ENCODE measurements around the gene SLC25A31.
A peak's percentile ranks its signal among the peaks of the same experiment; 100 is the strongest.

The SLC25A31 gene

DNA sequence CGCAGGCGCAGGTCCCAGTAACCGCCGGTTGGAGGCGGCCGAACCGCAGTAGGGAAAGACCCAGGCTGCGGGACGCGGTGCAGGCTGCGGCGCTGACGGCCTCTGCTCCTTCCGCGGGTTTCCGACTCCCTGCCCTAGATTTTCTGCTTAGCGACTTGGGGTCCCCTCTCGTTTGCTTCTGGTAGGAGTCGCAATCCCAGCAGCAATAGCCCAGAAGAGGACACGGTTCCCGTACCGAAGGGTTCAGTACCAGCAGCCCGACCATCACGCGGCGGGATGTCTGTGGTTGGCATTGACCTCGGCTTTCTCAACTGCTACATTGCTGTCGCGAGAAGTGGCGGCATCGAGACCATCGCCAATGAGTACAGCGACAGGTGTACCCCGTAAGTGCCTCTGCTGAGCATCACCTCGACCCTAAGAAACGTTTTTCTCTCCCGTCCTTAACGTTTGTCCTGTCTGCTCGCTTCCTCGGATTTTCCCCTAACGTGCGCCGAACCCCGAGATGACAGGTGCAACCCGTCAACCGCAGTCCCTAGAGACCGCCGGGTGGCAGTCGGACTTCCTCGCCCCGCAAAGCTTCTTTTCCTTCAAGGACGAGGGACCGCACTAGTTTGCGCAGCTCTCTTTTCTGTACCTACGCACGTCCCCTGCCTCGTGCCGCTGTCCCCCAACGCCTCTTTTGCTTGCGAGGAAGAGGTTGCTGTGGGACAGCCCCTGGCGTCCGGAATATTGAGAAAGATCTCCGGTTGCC is 52.2 kb downstream of the SLC25A31 start, which contains the start of gene HSPA4L:
HSPA4L (plus strand) TSS at position 48 of the 751 bp plus-strand sequence; CDS start at position 277, 229 bp downstream.
- TF ChIP-seq CTCF (IDR thresholded peaks at IDR 0.05) = peak; percentile 39 to 42
- Histone ChIP-seq H3K4me1 (peaks cover 0 to 10% (median 4%) of the 10 kb centered on the region in 4 donors), H3K9me3 (no peaks in the 10 kb centered on the region), H3K4me3 (peak within 1 kb of the TSS; percentile 69 to 83), H3K27me3 (no peaks in the 10 kb centered on the region), H3K27ac (peak within 1 kb of the TSS; percentile 86 to 87), H3K36me3 (no peaks in the 10 kb centered on the region)
- DNase-seq = peak; percentile 41 to 85
- intact Hi-C loops (cut with DNase I; ENCODE audit: low total_unique reads) = loop anchor here (10.0 kb wide), 1 partner anchor 182 kb away; the partner anchor contains the start of genes ABHD18 and MFSD8

DNA sequence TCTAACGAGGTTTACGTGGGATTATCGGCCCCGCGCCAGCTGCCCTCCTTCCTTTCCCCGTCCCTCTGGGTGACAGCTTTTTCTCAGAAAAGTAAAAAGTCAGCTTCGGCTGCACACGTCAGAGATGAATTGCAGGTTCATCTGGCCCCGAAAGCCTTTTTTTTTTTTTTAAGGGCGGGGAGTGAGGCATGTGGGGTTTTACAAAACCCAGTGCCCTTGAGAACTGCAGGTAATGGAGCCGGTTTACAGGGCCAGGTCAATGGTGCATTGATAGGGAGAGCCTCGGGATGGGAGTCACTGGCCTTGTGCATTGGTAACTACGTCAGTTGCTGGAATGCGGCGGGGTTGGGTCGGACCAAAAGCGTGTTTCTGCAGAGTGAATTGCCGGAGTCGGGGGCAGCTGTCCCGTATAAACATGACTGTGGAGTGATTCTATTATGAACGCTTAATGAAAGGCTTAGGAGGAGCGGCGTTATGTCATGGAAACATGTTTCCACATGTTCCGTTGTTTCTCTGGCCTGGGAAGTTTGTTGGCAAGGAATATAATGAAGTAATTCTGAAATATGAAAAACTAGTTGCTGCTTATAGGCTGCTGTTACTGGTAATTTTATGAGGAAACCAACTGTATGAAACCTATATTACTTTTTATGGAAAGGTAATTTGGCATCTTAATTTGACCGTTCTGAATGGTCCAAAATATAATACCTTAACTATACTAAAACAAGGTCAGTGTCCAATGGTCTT is 53.0 kb downstream of the SLC25A31 start:
- no peaks in the 10 kb centered on the region for H3K27me3 ChIP-seq
- intact Hi-C loops (cut with DNase I; ENCODE audit: low total_unique reads) = loop anchor here (10.0 kb wide), 1 partner anchor 182 kb away; the partner anchor contains the start of genes ABHD18 and MFSD8
- H3K4me1 ChIP-seq = peaks cover 0 to 10% (median 4%) of the 10 kb centered on the region in 4 donors
- no peaks in the 10 kb centered on the region for H3K9me3 ChIP-seq
- H3K27ac ChIP-seq = peak overlapping the region; percentile 86 to 87
- H3K36me3 ChIP-seq = no peaks in the 10 kb centered on the region
- DNase-seq = peak; percentile 70 to 88
- peak overlapping the region; percentile 69 to 83 for H3K4me3 ChIP-seq
- no peak for TF ChIP-seq CTCF (IDR thresholded peaks at IDR 0.05)

DNA sequence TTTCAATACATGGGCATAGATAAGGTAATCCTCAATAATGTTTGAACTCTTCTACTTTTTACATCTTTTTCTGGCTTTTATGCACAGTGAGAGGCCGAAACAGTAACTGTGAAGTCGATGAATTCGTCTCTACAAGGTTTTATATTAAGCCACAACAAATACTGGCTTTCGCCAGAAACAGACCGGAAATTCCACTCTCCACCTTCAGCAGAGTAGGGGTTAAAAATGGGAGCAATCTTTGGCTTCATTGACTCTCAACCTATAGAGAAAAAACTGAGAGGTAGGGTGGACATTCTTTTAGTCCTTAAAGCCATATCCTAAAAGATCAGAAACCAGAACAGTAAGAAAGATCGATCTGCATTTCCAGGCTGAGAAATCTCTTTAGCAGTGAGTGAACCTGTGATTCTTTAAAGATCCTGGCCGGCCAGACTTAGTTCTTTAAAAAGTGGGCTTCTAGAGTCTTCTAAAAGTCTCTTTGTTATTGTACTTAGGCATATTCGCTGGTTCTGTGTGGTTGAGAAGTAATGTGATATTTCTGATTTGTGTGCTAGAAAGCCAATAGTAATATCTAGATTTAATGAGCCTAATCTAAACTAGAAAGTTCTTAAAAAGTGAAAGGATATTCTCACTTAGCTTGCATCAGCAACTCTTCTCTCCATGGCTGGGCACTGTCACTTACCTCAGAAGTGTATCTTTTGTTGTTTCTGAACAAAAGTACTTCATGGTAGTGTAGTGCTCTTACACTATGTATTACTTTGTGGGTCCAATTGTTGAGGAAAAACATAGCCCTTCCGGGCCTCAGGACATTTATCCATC is 54.0 kb downstream of the SLC25A31 start:
- H3K4me1 ChIP-seq = peaks cover 0 to 10% (median 4%) of the 10 kb centered on the region in 4 donors
- no peak for DNase-seq
- H3K36me3 ChIP-seq = no peaks in the 10 kb centered on the region
- H3K4me3 ChIP-seq = peak overlapping the region; percentile 69 to 83
- intact Hi-C loops (cut with DNase I; ENCODE audit: low total_unique reads) = loop anchor here (10.0 kb wide), 1 partner anchor 181 kb away; the partner anchor contains the start of genes ABHD18 and MFSD8
- peak overlapping the region; percentile 86 to 87 for H3K27ac ChIP-seq
- H3K9me3 ChIP-seq = no peaks in the 10 kb centered on the region
- TF ChIP-seq CTCF (IDR thresholded peaks at IDR 0.05) = no peak
- H3K27me3 ChIP-seq = no peaks in the 10 kb centered on the region

GRCh38 chr4:127788517-127788916 is 58.3 kb downstream of the SLC25A31 start:
- no peaks in the 10 kb centered on the region for H3K36me3 ChIP-seq
- DNase-seq = no peak
- H3K27ac ChIP-seq = no peak overlapping the region
- intact Hi-C loops (cut with DNase I; ENCODE audit: low total_unique reads) = loop anchor here (5.0 to 10.0 kb wide), 2 partner anchors 94 to 176 kb away; partner anchors contain the start of genes ABHD18, MFSD8 and PLK4
- no peaks in the 10 kb centered on the region for H3K9me3 ChIP-seq
- TF ChIP-seq CTCF (IDR thresholded peaks at IDR 0.05) = no peak
- H3K27me3 ChIP-seq = no peaks in the 10 kb centered on the region
- peaks cover 0 to 10% (median 0%) of the 10 kb centered on the region in 4 donors for H3K4me1 ChIP-seq
- no peak overlapping the region for H3K4me3 ChIP-seq

DNA sequence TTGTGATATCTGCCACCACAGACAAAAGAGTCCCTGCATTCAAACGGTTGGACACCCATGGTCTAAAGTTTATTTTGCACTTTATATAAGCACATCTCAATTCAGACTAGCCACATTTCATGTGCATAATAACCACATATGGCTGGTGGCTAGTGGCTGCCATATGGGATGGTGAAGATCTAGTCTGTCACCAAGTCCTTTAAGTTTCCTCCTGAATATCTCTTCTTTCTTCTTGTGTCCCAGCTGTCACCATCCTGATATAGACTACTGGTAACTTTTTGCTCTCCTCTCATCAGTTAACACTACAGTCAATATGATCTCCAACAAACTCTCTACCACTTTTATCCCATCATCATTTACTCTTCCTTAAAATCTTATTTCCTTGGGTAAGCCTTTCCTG is 61.2 kb downstream of the SLC25A31 start:
- Histone ChIP-seq H3K36me3 (no peaks in the 10 kb centered on the region), H3K4me3 (no peak overlapping the region), H3K27ac (no peak overlapping the region), H3K9me3 (no peaks in the 10 kb centered on the region), H3K27me3 (no peaks in the 10 kb centered on the region), H3K4me1 (no peaks in the 10 kb centered on the region)
- TF ChIP-seq CTCF (IDR thresholded peaks at IDR 0.05) = no peak
- intact Hi-C loops (cut with DNase I; ENCODE audit: low total_unique reads) = no loop called here
- no peak for DNase-seq

Measured in tibial artery (tissue), 4 donors.